HUES48 (cell line): ENCODE results near the gene SLC35A3.

Source experiments
- H3K27ac ChIP-seq: one replicate; pipeline ENCODE4 v1.7.0; 2013; ENCODE audit warnings: low read depth, low read length, inconsistent platforms
- H3K27me3 ChIP-seq: 2 replicates; pipeline ENCODE4 v1.6.1; 2013; ENCODE audit warnings: mild to moderate bottlenecking, low read length; ENCODE audit not compliant: control insufficient read depth, insufficient read depth
- H3K36me3 ChIP-seq: 2 replicates; pipeline ENCODE4 v1.6.1; 2013; ENCODE audit warnings: low read length; ENCODE audit not compliant: control insufficient read depth, insufficient read depth
- H3K4me1 ChIP-seq: 2 replicates; pipeline ENCODE4 v1.6.1; 2013; ENCODE audit warnings: mild to moderate bottlenecking, low read length; ENCODE audit not compliant: control insufficient read depth, insufficient read depth
- H3K4me3 ChIP-seq: 2 replicates; pipeline ENCODE4 v1.5.1; 2013; ENCODE audit warnings: mild to moderate bottlenecking, low read depth, low read length
- H3K9ac ChIP-seq: 2 replicates; pipeline ENCODE4 v1.6.1; 2013; ENCODE audit warnings: mild to moderate bottlenecking, low read depth, low read length, moderate library complexity
- H3K9me3 ChIP-seq: 2 replicates; pipeline ENCODE4 v1.6.1; 2013; ENCODE audit warnings: low read length; ENCODE audit not compliant: control insufficient read depth, insufficient read depth

The SLC35A3 gene

DNA sequence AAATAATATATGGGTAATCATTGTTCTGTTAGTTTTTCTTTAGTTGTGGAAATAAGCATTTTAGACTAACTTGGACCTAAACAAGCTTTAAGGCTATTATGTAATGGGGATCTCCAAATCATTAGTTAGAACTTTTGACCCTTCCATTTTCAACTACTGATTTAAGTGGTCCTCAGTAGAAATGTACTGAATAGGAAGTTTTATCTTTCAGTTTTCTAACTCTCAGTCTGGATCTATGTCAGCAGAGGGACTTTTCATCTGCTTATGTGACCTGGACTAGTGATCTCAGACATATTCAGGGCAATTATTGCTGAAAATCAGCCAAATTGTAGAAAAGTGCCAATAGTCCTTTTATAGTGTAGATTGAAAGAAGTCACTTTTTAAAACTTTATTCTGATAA is 106.9 kb downstream of the SLC35A3 start:
- H3K4me3 ChIP-seq: no peak overlapping the region
- H3K9ac ChIP-seq: no peak overlapping the region
- H3K27ac ChIP-seq: peak overlapping the region; percentile 37
- H3K27me3 ChIP-seq: no peaks in the 10 kb centered on the region
- peaks cover 70% of the 10 kb centered on the region for H3K36me3 ChIP-seq
- no peaks in the 10 kb centered on the region for H3K9me3 ChIP-seq
- H3K4me1 ChIP-seq: peaks cover 16% of the 10 kb centered on the region; the same call in 1 of the 2 replicates

DNA sequence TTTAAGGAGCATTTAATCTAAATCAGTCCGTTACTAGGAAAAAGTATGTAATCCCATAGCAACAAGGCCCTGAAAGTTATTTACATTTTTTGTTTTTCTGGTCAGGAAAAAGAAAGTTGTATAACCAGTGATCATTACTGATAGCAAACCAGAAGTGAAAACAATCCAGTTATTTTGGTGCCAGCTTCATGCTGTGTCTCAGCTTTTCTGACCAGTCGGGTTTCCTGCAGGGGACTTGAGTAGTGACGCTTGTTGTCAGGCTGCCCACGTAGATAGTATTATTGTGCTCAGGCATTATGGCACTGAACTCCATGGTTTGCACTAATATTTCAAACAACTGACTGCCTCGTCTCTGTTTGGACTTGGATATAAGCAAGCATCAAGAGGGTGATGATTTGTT is 107.7 kb downstream of the SLC35A3 start:
- Histone ChIP-seq H3K27me3 (no peaks in the 10 kb centered on the region), H3K4me1 (peaks cover 16% of the 10 kb centered on the region; the same call in 1 of the 2 replicates), H3K9ac (no peak overlapping the region), H3K36me3 (peaks cover 70% of the 10 kb centered on the region), H3K27ac (no peak overlapping the region), H3K9me3 (no peaks in the 10 kb centered on the region), H3K4me3 (no peak overlapping the region)

DNA sequence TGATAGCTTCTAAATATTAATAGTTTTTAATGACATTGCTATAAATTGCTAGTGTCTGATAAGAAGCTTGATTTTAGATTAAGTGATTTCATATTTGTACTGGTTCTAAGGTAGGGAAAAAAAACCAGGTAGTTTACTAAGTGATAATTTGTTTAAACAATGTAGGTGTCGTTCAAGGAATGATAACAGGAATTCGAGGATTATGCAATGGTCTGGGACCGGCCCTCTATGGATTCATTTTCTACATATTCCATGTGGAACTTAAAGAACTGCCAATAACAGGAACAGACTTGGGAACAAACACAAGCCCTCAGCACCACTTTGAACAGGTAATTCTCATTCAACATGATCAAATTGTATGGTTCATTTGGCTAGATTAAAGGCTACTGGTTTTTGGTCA is 110.5 kb downstream of the SLC35A3 start:
- Histone ChIP-seq H3K9me3 (no peaks in the 10 kb centered on the region), H3K27me3 (no peaks in the 10 kb centered on the region), H3K4me3 (no peak overlapping the region), H3K36me3 (peaks cover 80% of the 10 kb centered on the region), H3K27ac (no peak overlapping the region), H3K4me1 (peaks cover 16% of the 10 kb centered on the region; the same call in 1 of the 2 replicates), H3K9ac (no peak overlapping the region)
